ENCODE results near the gene PHYKPL. TPM values are rescaled to one million over a fixed set of nuclear protein-coding genes. Genes with fewer than 3 reads are reported as not detected.

PHYKPL gene
- polyA plus RNA-seq, 1 donor (not counting 4 experiments of a cell fraction or from before 2014, with no cell fraction given), result 38.8 TPM

DNA sequence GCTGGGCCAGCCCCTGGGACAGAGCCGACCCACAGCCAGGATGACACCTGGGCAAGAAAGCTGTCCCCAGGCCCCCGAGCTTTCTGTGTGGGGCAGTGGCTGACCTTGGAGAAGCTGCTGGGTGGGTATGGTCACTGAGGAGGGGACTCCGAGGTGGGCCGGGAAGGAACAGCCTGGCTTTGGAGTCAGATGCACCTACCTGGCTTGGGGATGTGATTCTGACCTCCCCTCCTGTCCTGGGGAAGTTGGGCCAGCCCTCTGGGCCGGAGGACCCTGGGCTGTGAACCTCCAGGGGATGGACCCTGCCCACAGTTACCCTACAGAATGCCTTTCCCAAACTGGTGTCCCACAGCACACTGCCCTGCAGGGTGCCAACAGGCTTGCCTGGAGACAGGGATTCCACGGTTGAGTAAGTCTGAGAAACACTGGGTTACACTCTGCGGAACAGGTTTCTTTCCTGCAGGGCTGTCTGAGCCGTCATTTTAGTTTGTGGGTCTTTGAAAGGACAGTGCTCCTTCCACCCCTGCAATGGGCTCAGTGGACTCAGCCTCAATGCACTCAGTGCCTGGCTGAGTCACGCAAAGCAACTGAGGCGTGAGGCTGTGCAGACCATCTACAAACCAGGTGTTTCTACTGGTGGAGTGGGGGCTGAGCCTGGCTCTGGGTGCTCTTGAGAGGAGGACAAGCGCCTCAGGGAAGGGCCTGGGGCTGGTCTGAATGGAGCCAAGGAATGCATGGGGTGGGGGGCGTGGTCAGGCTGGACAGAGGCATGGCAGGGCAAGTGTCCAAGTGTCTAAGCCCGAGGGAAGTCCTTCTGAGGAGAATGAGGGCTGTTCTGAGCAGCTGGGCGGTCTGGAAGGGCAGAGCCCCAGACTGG is 41.3 kb upstream of the PHYKPL start:
- H3K27me3 ChIP-seq (ENCODE audit: control insufficient read depth, extremely low read depth, insufficient read depth, low read length), result peaks cover 4% of the 10 kb centered on the region

DNA sequence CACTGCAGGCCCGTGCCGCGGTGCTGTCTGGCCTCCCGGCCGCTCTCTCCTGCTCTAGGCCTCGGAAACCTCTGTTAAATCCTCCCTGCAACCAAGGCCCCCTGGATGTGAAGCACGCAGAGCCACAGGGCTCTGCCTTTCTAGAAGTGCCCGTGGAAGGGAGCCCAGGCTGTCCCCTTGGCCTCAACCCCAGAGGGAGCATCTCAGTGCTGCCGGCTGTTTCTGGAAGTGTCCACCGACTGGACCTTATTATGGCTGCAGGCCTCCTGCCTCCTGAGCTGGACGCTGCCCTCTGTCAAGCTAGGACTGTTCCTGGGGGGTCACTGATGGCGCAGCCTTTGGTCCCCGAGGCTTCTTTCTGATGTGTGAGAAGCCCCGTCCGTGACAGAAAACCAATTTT is 40.4 kb upstream of the PHYKPL start:
- DNase-seq (ENCODE audit: low read depth, low spot score) (no peak), FAIRE-seq (no peak)
- H3K4me3 ChIP-seq (ENCODE audit: control insufficient read depth in 2 of 3, extremely low read depth in 1 of 3, insufficient read depth in 2 of 3, low read depth in 1 of 3, low read length in 3 of 3), result no peak overlapping the region
- peaks cover 3% of the 10 kb centered on the region for H3K9me3 ChIP-seq (ENCODE audit: control insufficient read depth, low read depth, low read length)
- H3K36me3 ChIP-seq (ENCODE audit: control insufficient read depth in 2 of 2, extremely low read depth in 1 of 2, insufficient read depth in 2 of 2, low read length in 2 of 2), result no peaks in the 10 kb centered on the region
- H4K20me1 ChIP-seq (ENCODE audit: control insufficient read depth, extremely low read depth, insufficient read depth, low read length), result no peaks in the 10 kb centered on the region
- peaks cover 4% of the 10 kb centered on the region for H3K27me3 ChIP-seq (ENCODE audit: control insufficient read depth, extremely low read depth, insufficient read depth, low read length)
- dilution Hi-C loops (cut with MboI; ENCODE audit: extremely low pct_ligation_motif_present, low sequenced_read_pairs), result no loop called here
- H2AFZ ChIP-seq (ENCODE audit: control insufficient read depth, low read length), result no peak overlapping the region
- H3K79me2 ChIP-seq (ENCODE audit: control insufficient read depth, insufficient read depth, low read length), result no peaks in the 10 kb centered on the region
- H3K27ac ChIP-seq (ENCODE audit: control insufficient read depth, insufficient read depth, low read length), result no peak overlapping the region
- H3K4me2 ChIP-seq (ENCODE audit: control insufficient read depth, extremely low read depth, insufficient read depth, low read depth, low read length), result no peak overlapping the region
- no peaks in the 10 kb centered on the region for H3K4me1 ChIP-seq (ENCODE audit: control insufficient read depth, extremely low read depth, insufficient read depth, low read length)
- no peak for TF ChIP-seq EZH2 (IDR thresholded peaks at IDR 0.05; ENCODE audit: low read length)
- TF ChIP-seq, protein P1, sequence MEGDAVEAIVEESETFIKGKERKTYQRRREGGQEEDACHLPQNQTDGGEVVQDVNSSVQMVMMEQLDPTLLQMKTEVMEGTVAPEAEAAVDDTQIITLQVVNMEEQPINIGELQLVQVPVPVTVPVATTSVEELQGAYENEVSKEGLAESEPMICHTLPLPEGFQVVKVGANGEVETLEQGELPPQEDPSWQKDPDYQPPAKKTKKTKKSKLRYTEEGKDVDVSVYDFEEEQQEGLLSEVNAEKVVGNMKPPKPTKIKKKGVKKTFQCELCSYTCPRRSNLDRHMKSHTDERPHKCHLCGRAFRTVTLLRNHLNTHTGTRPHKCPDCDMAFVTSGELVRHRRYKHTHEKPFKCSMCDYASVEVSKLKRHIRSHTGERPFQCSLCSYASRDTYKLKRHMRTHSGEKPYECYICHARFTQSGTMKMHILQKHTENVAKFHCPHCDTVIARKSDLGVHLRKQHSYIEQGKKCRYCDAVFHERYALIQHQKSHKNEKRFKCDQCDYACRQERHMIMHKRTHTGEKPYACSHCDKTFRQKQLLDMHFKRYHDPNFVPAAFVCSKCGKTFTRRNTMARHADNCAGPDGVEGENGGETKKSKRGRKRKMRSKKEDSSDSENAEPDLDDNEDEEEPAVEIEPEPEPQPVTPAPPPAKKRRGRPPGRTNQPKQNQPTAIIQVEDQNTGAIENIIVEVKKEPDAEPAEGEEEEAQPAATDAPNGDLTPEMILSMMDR (optimal IDR thresholded peaks at IDR 0.05 in 1 of 3, IDR thresholded peaks at IDR 0.05 in 1 of 3, conservative IDR thresholded peaks at IDR 0.05 in 1 of 3; ENCODE audit: extremely low read depth in 1 of 3, insufficient read depth in 2 of 3, low read length in 3 of 3), result no peak
- H3K9ac ChIP-seq (ENCODE audit: control insufficient read depth, extremely low read depth, insufficient read depth, low read length), result no peak overlapping the region
- H3K9me1 ChIP-seq (ENCODE audit: control insufficient read depth, extremely low read depth, insufficient read depth, low read length), result no peaks in the 10 kb centered on the region

More for the DNA sequence above, 41.3 kb upstream of the PHYKPL start:
- no peaks in the 10 kb centered on the region for H3K9me1 ChIP-seq (ENCODE audit: control insufficient read depth, extremely low read depth, insufficient read depth, low read length)
- no peak for TF ChIP-seq EZH2 (IDR thresholded peaks at IDR 0.05; ENCODE audit: low read length)
- TF ChIP-seq, protein P1 (optimal IDR thresholded peaks at IDR 0.05 in 1 of 3, IDR thresholded peaks at IDR 0.05 in 1 of 3, conservative IDR thresholded peaks at IDR 0.05 in 1 of 3; ENCODE audit: extremely low read depth in 1 of 3, insufficient read depth in 2 of 3, low read length in 3 of 3), result no peak
- H3K36me3 ChIP-seq (ENCODE audit: control insufficient read depth in 2 of 2, extremely low read depth in 1 of 2, insufficient read depth in 2 of 2, low read length in 2 of 2), result no peaks in the 10 kb centered on the region
- H4K20me1 ChIP-seq (ENCODE audit: control insufficient read depth, extremely low read depth, insufficient read depth, low read length), result no peaks in the 10 kb centered on the region
- dilution Hi-C loops (cut with MboI; ENCODE audit: extremely low pct_ligation_motif_present, low sequenced_read_pairs), result no loop called here
- no peak overlapping the region for H3K4me3 ChIP-seq (ENCODE audit: control insufficient read depth in 2 of 3, extremely low read depth in 1 of 3, insufficient read depth in 2 of 3, low read depth in 1 of 3, low read length in 3 of 3)
- H3K9me3 ChIP-seq (ENCODE audit: control insufficient read depth, low read depth, low read length), result peaks cover 3% of the 10 kb centered on the region
- H3K79me2 ChIP-seq (ENCODE audit: control insufficient read depth, insufficient read depth, low read length), result no peaks in the 10 kb centered on the region
- no peak overlapping the region for H3K27ac ChIP-seq (ENCODE audit: control insufficient read depth, insufficient read depth, low read length)
- H3K4me2 ChIP-seq (ENCODE audit: control insufficient read depth, extremely low read depth, insufficient read depth, low read depth, low read length), result no peak overlapping the region
- DNase-seq (ENCODE audit: low read depth, low spot score), result no peak
- FAIRE-seq, result no peak
- H2AFZ ChIP-seq (ENCODE audit: control insufficient read depth, low read length), result no peak overlapping the region
- H3K4me1 ChIP-seq (ENCODE audit: control insufficient read depth, extremely low read depth, insufficient read depth, low read length), result no peaks in the 10 kb centered on the region
- H3K9ac ChIP-seq (ENCODE audit: control insufficient read depth, extremely low read depth, insufficient read depth, low read length), result no peak overlapping the region
